ENCODE data around the gene BANP.

The BANP gene

DNA sequence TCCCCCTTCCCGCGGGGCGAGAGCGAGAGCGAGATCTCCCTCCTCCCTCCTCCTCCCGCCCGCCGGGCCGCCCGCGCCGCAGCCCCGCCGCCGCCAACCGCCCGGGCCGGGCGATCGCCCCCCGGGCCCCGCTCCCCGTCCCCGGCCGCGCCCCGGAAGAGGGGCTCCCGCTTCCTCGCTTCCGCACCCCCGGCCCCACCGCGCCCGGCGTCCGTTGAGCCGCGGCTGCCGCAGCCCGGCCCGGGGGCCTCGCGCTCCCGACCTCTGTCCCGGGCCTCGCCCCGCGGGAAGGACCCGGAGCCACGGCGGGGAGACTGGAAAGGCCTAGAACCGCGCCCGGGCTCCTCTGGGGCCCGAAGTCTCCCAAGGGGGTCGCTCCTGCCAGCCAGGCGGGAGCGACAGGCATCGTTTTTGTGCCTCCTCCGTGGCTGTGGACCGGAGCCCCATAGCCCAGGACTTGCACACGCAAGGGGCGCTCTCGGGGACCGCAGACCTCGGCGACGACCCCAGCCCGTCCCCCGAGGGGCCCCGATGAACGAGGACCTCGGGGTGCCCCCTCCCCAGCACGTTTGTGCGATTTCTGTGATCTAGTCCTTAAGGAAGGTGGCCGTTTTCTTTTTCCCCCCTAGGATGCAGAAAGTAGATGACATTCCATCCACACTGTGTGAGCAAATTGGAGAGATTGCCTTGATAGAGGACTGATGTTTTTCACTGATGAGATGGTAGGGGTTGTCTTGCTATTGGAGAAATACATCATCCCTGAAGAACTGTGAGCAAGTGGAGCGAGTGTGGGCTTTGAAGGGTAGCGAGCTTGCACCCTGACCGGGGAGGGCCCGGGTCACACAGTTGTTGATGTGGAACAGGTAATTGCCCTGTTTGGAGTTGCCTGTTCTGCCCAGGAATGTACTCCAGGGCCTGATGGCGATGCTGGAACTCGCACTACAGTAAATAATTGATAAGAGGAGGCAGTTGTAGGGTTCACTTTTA is 611 bp downstream of the BANP start:
- no peak for DNase-seq (ENCODE audit: low read depth)

DNA sequence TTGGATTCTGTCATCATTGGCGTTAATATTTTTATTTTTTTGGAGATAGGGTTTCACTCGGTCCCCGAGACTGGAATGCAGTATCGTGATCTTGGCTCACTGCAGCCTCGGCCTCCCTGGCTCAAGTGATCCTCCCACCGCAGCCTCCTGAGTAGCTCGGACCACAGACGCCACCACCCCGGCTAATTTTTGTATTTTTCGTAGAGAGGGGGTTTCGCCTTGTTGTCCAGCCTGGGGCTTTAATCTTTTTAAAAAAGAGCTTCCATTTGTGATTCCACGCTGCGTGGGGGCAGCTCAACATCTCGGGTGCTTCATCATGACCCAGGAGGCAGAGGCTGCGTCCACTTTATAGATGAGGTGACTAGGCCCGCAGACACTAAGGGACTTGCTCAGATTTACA is 1.5 kb downstream of the BANP start:
- DNase-seq (ENCODE audit: low read depth), result no peak

DNA sequence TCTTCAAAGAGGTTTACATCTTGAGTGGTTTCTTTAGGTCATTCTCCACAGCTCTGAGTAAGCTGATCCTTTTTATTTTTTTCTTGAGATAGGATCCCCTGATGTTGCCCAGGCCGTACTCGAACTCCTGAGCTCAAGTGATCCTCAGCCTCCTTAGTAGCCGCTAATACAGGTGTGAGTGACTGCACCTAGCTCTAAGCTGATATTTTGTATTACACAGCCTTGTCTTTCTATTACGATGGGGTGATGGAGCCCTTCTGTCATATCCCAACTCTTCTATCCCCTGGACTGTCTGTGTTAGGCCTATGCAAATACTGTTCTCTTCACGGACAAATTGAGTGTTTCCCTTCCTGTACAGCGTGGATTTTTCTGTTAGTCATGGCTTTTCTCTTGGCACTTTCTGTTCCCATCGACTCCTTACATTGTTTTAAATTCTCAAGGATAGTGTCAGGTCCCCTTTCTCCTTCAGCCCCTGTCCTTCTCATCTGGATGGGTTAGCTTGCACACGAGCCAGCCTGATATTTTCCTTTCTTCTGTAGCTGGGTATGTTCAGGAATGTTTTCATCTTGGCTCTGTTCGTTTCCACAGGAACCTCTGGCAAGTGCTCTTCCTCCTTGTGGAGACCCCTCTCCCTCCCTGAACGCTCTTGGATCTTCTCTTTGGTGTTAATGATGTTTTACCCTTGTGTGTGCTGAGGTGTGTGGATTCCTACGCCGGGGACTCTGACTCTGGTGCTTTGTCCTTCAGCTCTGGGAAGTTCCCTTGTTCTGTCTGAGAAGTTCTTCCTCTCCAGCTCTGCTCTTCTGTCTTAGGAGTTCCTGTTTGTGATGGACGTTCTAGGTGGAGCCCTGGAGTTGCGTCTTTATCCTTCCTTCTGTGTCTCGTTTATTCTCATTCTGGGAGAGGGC is 2.3 kb downstream of the BANP start:
- DNase-seq (ENCODE audit: low read depth), result no peak

DNA sequence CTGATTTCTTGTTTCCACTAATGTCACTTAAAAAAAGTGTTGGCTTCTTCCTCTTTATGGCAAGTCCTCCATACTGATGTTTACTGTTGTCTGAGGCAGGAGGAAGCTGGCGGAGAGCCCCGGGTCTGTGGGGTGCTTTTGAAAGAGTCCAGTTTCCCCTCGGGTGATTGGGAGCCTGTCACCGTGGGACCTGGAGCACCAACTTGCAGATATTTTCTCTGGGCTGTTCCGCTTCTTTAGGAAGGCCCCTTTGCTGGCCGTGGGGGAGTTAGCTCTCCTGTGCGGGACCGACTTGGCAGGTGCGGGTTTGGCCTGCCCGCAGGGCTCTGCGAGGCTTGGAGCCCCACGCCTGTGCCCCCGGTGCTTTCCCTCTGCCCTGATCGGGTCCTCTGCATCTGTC is 3.1 kb downstream of the BANP start:
- no peak for DNase-seq (ENCODE audit: low read depth)

DNA sequence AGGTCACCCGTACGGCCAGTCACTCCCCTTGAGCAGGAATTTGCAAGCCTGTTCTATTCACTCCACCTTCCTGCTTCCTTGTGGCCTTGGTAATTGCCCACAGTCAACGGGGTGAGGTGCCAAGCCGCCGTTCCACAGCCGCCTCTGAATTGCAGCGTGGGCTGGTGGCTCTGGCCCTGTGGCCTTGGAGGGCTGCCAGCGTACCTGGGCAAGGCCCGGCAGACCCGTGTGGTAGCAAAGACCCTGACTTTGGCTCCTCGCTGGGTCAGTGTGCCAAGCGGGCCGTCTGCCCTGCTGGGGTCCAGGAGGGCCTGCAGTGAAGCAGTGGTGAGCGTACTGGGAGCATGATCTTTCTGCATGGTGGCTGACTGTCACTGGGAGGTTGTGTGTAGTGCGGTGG is 3.6 kb downstream of the BANP start:
- no peak for DNase-seq (ENCODE audit: low read depth)

DNA sequence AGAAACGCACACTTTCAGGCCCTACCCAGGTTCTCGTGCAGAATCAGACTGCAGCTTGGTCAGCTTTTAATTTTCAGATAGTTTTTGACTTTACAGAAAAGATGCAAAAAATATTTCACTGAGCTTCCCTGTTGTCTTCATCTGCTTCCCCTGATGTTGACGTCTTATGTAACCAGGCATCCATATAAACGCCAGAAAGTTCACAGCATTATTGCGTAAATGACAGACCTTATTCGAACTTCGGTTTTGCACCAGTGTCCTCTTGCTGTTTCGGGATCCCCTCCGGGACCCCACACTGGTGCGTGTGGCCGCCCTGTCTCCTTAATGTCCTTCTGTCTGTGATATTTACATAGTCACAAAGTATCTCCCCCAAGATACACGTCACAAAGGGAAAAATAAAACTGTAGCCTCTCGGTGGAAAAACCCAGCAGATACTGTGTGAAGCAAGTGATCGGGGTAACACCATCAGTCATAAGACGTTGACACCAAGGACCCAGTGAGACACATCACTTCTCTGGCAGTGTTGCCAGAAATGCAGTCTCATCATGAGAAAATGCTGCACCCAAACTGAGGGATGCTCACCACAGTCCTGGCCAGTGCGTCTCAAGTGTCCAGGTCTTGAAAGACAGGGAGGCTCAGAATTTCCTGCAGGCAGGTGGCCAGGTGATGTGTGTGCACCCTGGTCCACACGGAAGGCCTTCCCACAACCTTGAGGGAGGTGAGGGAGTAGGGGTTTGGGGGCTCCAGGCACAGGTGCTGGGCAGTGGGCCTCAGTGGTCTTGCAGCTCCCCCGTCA is 4.3 kb downstream of the BANP start:
- DNase-seq (ENCODE audit: low read depth), result no peak

DNA sequence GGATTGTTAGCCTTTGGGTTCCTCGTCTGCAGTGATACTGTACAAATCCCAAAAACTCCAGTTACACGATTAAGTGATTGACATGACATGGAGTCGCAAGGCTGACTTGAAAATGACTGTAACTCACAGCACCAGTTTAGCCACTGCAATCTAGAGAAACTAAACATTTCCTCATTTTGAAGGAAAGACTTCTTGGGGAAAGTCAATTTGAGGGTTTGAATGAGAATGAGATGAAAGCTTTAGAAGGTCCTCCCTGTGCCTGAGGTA is 4.8 kb downstream of the BANP start:
- DNase-seq (ENCODE audit: low read depth), result no peak

DNA sequence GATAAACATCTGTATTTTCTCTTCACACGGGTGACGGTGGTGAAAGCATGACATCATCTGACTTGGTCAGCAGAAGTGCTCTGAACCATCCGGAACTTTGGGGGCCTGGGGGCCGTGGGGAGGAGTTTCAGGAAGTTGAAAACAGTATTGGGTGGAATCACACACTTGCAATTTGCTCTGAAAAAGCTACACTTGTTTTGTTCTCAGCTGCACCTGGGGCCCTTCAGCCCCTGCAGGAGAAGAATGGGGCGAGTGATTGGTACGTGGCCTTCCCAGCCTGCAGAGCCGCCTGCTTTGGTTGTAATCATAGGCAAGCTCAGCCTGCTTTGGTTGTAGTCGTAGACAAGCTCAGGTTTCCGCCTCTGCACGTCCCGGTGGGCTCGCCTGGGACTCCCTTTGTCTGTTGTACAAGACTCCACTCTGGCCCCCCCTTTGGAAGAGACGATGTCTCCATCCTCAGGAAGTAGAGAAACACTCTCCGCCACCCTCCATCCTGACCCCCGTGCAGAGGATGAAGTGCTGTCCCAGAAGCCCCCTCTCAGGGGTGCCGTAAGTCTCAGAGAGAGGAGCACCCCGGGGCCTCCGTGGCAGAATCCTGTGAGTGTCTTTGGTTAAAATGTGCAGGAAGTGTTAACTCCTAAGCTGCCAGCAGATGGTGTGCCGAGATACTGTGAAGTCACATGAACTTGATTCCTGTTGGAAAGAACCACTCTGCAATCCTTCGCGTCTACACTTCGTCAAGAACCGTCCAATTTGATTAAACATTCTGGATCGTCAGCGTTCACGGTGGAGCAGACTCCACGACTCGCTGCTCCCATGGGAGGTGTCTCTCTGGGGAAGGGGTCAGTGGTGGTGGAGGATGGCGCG is 5.4 kb downstream of the BANP start:
- DNase-seq (ENCODE audit: low read depth), result peak; percentile 74

DNA sequence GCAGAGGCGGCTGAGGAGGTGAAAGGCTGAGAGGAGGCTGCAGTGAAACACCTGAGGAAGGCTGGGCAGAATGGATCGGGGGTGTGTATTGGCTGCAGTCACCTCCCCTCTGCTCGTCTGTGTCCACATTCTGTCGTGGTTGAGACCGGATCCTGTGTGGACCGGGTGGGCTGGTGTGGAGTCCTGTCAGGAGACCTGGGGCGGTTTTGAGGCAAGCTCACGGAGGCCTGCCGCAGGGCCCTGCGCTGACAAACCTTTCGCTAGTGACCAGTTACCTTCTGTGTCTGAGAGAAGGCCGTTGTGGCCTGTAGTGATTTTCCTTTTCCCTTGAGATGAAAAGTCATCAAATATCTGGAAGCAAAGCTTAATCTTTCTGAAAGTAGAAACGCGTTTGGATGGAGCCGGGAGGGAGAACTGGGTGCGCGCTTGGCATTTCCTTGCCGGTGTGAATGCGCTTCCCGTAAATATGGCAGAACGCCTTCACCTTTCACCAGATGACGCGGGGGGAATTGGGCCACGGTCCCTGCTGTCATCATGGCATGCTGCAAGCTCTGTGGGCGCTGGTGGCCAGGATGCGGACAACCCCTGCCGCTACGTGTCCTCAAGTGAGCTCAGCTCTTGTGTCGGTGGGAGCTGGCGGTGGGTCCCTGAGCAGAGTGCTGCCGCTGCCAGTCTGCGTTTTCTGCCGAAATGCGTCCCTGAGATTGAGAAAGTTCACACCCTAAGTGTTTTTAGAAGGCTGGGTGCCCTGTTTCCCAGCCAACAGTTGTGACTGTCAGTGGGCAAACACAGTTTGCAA is 6.3 kb downstream of the BANP start:
- no peak for DNase-seq (ENCODE audit: low read depth)

DNA sequence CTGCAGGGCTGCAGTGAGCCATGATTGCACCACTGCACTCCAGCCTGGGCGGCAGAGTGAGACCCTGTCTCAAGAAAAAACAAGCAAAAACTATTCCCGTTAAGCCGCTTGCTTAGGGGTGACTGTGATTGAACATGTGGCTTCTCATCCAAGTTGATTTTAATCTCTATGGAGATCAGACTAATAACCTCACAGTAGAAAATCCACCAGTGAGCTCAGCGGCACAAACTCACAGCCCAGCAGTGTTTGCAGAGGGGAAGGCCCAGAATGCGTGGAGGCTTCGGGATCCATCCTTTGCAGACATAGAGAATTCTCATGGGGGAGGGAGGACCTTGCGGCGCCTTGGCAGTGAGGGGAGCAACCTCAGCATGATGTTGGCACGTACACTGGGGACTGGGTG is 7.4 kb downstream of the BANP start:
- no peak for DNase-seq (ENCODE audit: low read depth)

DNA sequence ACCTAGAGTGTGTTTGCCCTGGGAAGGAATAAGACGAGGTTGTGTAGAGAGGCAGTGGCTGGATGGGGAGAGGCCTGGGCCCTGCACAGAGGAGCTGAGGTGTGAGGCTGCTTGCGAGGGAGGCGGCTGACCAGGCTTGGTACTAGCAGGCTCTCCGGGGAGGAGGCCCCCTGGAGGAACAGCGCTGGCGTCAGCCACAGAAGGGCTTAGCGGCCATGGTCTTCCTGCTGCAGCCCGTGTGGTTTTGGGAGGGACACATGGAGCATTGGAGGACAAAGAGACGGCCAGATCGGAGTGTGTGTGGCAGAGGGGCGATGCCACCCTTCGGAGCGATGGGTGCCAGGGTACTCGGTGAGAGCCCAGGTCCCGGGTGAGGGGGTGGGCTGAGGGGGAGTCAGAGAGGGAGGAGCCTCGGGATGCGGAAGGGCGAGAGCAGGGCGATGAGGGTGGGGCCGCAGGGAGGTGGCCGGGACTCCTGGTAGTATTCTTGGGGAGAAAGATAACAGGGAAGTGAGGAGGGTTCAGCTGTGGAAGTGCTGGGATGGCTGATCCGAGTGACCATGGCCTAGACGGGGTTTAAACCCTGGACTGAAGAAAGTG is 8.3 kb downstream of the BANP start:
- no peak for DNase-seq (ENCODE audit: low read depth)

DNA sequence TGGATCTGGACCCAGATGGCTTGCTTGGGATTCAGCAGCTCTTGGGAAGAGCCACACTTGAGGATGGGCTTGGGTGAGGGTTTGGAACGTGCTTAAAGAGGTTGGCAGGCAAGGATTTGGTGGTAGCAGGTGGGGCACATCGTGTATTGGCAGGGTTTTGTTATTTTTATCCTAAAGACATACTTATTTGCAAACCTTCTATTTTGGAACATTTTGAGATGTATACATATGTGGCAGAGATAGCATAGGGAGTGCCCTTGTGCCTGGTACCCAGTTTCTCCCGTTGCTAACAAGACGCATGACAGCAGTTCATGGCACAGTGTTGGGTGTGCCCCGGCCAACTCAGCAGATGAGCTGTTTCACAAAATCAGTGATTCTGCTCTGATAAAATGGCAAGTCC is 9.1 kb downstream of the BANP start:
- no peak for DNase-seq (ENCODE audit: low read depth)

DNA sequence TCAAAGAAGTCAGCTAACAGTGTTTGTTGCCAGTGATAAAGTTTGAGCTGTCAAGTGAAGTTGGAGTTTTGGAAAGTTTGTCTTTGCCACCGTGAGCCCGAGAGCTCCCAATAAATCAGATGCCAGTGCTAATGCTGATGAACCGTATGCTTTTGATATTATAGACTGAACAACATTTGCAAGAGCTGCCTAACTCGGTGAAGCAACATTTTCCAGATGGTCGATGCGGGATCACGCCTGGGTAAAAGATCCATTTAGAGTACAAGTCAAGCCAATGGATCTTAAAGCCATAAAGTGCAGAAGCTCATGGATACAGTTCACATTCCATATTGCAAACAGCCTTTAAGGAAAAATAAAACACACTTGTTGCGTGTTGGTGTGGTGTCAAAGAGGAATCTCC is 9.6 kb downstream of the BANP start:
- no peak for DNase-seq (ENCODE audit: low read depth)

DNA sequence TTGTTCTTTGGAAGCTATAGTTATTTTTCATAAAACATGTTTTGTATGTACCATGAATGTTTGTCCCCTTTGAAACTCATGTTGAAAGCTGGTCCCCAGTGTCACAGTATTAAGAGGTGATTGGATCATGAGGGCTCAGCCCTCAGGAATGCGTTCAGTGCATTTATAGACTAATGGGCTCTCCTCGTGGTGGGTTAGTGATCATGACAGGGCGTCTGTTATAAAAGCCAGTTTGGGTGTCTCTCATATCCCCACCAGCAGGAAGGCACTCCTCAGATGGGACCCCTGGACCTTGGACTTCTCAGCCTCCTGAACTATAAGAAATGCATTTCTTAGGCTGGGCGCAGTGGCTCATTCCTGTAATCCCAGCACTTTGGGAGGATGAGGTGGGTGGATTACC is 10.4 kb downstream of the BANP start:
- DNase-seq (ENCODE audit: low read depth), result no peak

DNA sequence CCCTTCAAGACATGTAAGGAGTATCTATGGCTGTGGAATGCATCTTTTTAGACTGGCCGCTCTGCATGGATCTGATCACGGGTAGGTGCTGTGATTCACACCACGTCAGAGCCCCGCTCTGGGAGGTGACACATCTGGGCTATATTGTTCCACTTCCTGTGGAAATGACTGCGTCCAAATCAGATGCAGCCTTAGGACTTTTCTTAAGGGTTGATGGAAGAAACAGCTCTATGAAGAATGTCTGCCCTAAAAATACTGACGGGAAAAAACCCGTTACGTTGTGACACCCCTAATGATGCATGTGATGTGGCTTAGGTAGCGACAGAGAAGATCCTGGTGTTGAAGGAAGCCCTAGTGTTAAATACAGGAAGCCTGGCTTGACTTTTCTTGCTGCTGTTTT is 12.2 kb downstream of the BANP start:
- DNase-seq (ENCODE audit: low read depth), result peak; percentile 50

DNA sequence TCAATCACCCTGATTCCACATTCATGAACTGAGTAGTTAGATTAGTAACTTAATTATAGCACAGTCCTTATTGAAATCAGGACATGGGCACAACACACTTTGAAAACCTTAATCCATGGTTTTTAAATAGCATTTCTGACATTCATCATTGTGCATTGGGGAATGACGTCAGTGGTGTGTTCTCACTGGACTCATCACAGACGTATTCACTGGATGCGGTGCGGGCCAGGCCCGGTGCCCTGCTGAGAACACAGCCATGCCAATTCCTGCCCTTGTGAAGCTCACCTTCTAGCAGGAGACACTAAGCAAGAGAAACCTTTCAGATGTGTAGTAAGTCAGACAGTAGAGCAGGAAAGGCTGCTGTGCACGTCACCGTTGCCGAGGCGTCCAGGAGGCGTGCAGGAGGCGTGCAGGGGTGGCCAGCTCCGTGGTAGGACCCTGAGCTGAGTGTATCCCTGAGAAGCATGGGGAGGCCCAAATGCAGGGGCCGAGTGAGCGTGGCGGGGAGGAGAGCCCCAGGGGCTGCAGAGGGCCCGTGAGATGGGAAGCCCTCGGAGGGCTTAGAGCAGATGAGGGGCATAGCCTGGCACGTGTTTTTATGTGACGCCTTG is 12.9 kb downstream of the BANP start:
- DNase-seq (ENCODE audit: low read depth), result no peak

DNA sequence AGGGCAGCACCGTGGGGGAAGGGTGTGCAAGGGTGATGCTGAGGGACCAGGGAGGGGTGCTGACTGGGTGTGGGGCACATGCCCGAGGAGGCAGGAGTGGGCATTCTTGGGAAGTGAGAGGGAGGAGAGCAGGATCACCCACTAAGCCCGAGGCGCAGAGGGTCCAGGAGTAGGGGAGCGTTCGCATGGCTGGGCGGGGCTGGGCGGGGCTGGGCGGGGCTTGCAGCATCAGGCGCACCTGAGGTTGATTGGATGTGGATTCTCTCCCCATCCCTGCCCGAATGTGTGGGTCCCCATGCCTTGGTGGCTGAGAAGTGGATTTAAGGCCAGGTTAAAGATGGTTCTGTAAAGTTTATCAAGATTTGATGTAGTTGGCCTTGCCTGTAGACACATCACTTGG is 14.2 kb downstream of the BANP start:
- no peak for DNase-seq (ENCODE audit: low read depth)

DNA sequence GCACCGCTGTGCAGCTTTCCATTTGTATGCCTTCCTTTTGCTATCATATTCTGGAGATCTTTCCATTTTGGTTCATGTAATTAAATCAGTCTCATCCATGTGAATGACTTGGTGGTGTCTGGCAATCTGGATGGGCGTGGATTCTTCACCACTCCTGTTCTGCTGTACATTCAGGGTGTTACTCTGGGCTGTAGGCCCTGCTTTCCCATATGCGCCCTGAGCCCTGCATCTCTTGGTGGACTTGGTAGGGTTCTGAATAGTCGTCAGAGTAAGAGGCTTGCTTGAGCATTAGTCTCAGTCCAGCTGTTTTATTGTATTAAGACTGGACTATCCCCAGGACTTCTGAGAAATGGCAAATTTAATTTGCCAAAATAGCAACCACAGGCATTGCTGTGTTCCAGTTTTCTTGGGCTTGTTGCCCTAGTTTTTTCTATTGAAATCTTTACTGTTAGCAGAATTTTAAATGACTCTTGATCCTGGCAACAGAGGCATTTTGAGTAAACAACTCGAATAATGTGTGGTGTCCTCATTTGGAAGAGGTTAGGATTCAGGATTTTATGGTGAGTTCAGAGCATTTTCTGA is 14.9 kb downstream of the BANP start:
- DNase-seq (ENCODE audit: low read depth), result no peak

DNA sequence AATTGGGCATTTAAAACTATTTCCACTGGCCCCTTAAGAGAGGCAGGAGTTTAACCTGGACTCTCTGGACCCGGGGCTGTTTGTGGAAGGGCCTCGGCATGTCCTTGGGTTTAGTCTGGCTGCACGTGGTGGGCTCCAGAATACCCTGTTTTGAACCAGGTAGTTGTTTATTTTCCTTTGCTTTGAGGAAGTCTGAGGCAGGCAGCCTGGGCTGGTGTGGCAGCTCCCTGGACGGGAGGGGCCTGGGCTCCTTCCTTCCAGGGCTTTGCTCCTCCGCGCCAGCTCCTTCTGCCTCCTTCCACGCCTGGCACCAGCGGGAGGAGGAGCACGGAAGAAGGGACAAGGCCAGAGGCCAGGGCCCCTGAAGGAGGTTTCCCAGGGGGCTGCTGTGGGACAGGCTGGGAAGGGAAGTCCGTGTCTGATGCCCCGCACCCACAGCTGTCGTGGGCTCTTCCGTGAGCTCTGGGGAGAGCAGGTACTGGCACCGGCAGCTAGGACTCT is 15.5 kb downstream of the BANP start:
- no peak for DNase-seq (ENCODE audit: low read depth)
